ENCODE measurements around the gene RAB44. TPM values are rescaled to one million over a fixed set of nuclear protein-coding genes. Genes with fewer than 3 reads are reported as not detected.

The RAB44 gene
- total RNA-seq, 4 donors from 2014 or later: 0.30 to 1.0 (median 0.63) TPM

DNA sequence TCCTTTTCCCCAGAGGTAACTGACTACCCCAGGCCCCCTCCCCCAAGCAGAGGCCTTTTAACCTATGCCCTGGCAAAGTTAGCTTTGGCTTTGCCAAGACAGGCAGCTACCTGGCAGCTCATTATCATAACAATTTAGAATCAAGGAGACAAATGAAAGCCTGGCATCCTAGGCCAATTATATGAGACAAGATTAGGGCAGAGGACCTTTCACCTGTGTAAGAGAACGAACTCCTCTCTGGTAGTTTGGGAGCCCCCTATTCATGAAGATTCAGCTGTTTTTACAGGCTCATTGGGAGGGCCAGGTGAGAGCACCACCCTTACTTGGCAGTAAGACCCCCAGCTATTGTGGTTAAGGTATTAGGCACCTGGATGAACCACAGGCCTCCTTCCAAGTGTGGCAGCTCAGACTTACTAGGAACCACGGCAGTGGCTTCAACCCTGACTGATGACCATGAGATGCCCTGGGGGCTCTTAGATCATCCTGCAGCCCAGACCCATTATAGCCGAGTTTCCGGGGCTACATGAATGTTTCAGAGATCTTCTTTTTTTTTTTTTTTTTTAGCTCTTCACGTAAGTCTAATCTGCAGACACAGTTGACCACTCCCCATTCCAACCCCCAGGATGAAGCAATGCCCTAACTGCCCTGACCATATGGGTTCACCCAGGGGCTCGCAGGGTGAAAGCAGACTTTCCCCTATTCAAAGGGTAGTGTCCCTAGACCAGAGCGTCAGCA lies 56.2 kb downstream of the RAB44 start:
- 81 to 87% methylated on average over 7 of the region's 7 CpGs for WGBS, 2 donors
- H3K9me3 ChIP-seq: peaks cover 0 to 18% (median 0%) of the 10 kb centered on the region in 4 donors
- H3K27ac ChIP-seq: peak overlapping the region in 1 of 4 donors; percentile 58
- no peak for DNase-seq (ENCODE audit: low spot score in 2 of 2)
- H3K4me1 ChIP-seq: peaks cover 0 to 20% (median 3%) of the 10 kb centered on the region in 4 donors
- H3K27me3 ChIP-seq: no peaks in the 10 kb centered on the region
- no peak for TF ChIP-seq POLR2A (IDR thresholded peaks at IDR 0.05)
- no peak for TF ChIP-seq EP300 (IDR thresholded peaks at IDR 0.05)
- TF ChIP-seq, protein P1, sequence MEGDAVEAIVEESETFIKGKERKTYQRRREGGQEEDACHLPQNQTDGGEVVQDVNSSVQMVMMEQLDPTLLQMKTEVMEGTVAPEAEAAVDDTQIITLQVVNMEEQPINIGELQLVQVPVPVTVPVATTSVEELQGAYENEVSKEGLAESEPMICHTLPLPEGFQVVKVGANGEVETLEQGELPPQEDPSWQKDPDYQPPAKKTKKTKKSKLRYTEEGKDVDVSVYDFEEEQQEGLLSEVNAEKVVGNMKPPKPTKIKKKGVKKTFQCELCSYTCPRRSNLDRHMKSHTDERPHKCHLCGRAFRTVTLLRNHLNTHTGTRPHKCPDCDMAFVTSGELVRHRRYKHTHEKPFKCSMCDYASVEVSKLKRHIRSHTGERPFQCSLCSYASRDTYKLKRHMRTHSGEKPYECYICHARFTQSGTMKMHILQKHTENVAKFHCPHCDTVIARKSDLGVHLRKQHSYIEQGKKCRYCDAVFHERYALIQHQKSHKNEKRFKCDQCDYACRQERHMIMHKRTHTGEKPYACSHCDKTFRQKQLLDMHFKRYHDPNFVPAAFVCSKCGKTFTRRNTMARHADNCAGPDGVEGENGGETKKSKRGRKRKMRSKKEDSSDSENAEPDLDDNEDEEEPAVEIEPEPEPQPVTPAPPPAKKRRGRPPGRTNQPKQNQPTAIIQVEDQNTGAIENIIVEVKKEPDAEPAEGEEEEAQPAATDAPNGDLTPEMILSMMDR (IDR thresholded peaks at IDR 0.05): no peak
- H3K36me3 ChIP-seq: no peaks in the 10 kb centered on the region
- no peak overlapping the region for H3K4me3 ChIP-seq

DNA sequence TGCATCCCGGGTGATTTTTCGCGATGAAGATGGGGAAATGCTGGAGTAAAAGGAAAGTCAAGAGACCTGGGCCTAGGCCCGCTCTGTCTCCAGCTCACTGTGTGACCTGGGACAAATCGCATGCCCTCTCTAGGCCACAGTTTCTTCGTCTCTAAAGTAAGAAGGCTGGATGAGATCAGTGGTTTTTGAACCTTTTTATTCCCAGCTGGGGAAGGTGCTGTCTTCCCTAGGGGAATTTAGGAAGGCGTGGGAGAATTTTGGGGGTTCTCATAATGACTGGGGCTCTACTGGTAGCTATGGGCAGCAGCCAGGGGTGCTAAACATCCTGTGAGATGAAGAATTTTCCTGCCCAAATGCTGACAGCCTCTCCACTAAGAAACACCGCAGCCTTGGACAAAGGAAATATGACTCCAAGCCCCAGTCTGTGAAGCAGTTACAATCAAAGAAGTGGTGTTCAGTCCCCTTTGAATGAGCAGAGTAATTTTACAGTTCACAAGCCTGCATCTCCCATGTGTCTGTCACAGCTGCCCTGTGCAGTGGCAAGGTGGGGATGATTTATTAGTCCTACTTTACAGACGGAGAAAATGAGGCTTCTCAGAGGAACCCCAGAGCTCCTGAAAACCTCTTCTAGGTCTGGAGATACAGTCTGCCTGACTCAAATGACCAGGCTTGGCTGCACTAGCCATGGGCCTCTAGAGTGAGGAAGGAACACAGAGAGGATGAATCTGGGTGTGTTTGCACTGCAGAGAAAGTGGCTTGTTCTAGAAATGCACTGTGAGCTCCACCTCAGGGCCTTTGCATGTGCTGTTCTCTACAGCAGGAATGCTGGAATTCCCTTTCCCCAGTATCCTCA lies 57.2 kb downstream of the RAB44 start:
- Histone ChIP-seq H3K4me3 (no peak overlapping the region), H3K9me3 (peaks cover 0 to 9% (median 0%) of the 10 kb centered on the region in 4 donors), H3K4me1 (peaks cover 0 to 25% (median 7%) of the 10 kb centered on the region in 4 donors), H3K36me3 (no peaks in the 10 kb centered on the region), H3K27me3 (no peaks in the 10 kb centered on the region), H3K27ac (no peak overlapping the region)
- TF ChIP-seq, protein P1 (IDR thresholded peaks at IDR 0.05): no peak
- TF ChIP-seq EP300 (IDR thresholded peaks at IDR 0.05) (no peak), POLR2A (IDR thresholded peaks at IDR 0.05) (no peak)
- DNase-seq (ENCODE audit: low spot score in 2 of 2): no peak
- WGBS, 2 donors: 83 to 87% methylated on average over 9 of the region's 9 CpGs

DNA sequence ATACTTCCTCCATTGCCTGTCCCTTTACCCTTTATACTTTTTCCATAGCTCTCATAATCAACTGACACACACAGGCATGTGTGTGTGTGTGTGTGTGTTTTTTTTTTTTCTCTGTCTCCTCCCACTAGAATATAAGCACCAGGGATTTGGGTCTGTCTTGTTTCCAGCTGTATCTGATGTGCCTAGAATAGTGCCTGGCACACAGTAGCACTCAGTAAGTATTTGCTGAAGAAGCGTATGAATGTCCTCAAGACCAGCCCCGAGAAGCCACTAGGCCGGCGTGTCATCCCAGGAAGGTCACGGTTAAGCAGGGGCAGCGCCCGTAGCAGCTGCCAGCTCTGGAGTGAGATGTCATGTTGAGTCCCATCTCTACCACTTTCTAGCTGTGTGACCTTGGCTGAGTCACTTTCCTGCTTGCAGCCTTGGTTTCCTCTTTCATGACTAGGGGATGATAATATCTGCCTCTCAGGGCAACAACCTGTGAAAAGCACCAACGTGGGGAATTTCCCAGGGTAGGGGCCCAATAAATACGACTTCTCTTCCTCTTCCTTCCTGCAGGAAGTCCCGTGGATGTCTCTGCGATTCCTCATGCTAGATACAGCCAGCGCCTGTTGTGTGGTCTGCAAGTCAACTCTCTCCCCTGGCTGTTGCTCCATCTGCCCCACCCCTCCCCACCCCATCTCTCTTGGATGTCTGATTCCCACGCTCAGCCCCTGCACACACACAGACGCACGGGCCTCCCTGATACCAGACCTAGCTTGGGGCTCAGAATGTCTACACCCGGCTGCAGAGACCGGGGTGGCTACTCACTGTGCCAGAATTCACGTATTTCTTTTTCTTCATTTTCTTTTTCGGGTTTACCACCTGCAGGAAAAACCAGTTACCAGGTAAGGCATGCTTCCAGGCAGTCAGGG lies 58.1 kb downstream of the RAB44 start:
- Histone ChIP-seq H3K9me3 (peaks cover 0 to under 1% (median 0%) of the 10 kb centered on the region in 4 donors), H3K4me1 (peaks cover 0 to 25% (median 7%) of the 10 kb centered on the region in 4 donors), H3K27ac (peak overlapping the region in 1 of 4 donors; percentile 62), H3K36me3 (no peaks in the 10 kb centered on the region), H3K27me3 (no peaks in the 10 kb centered on the region), H3K4me3 (no peak overlapping the region)
- TF ChIP-seq, protein P1 (IDR thresholded peaks at IDR 0.05): no peak
- peak in 1 of 2 donors; percentile 15 for TF ChIP-seq EP300 (IDR thresholded peaks at IDR 0.05)
- DNase-seq (ENCODE audit: low spot score in 2 of 2): no peak
- 62 to 78% methylated on average over 19 of the region's 19 CpGs for WGBS, 2 donors

DNA sequence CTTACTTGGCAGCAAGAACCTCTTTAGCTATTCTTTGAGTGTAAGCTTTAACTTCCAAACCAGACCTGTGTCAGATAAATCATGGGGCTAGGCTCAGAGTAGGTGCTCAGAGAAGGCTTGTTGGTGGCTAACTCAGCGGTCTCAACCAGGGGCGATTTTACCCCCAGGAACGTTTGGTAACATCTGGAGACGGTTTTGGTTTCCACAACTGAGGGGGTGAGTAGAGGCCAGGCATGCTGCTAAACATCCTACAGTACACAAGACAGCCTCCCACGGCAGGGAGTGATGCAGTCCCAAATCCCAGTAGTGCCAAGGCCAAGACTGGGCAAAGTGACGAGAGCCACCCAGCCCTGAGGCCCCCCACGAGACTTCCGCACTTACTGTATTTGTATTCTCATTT lies 59.2 kb downstream of the RAB44 start:
- peak overlapping the region in 1 of 4 donors; percentile 26 for H3K27ac ChIP-seq
- H3K27me3 ChIP-seq: no peaks in the 10 kb centered on the region
- WGBS, 2 donors: 71 to 74% methylated on average over 8 of the region's 8 CpGs
- DNase-seq (ENCODE audit: low spot score in 2 of 2): no peak
- H3K9me3 ChIP-seq: no peaks in the 10 kb centered on the region
- H3K36me3 ChIP-seq: no peaks in the 10 kb centered on the region
- TF ChIP-seq POLR2A (IDR thresholded peaks at IDR 0.05): no peak
- TF ChIP-seq, protein P1 (IDR thresholded peaks at IDR 0.05): no peak
- TF ChIP-seq EP300 (IDR thresholded peaks at IDR 0.05): no peak
- peaks cover 0 to 24% (median 8%) of the 10 kb centered on the region in 4 donors for H3K4me1 ChIP-seq
- no peak overlapping the region for H3K4me3 ChIP-seq

Data from tibial nerve (tissue), 4 donors.